Gastroesophageal sphincter (tissue), 3 donors: ENCODE results near the gene PCSK1N.

Source experiments
- CTCF ChIP-seq, 4 experiments: fragments of 200-600 bp in 2 of 4; fragments of 450-650 bp in 2 of 4; sonication (generic) in 1 of 4; IDR thresholded peaks; one replicate each; pipeline ENCODE4 v1.5.1; 2017 to 2019; ENCODE audit warnings: antibody characterized with exemption in 4 of 4, mild to moderate bottlenecking in 2 of 4, moderate library complexity in 2 of 4
- EP300 ChIP-seq: sonication (generic); formaldehyde crosslinking; IDR thresholded peaks from one replicate; pipeline ENCODE4 v1.6.1; 2017; ENCODE audit warnings: antibody characterized with exemption, mild to moderate bottlenecking
- POLR2AphosphoS5 ChIP-seq: sonication (generic); formaldehyde crosslinking; IDR thresholded peaks from one replicate; pipeline ENCODE4 v1.6.1; 2017; ENCODE audit warnings: antibody characterized with exemption

GRCh38 chrX:48833542-48834138, 1.8 kb downstream of the PCSK1N start:
- TF ChIP-seq CTCF (IDR thresholded peaks at IDR 0.05), result no peak
- TF ChIP-seq EP300, result no peak
- TF ChIP-seq POLR2AphosphoS5, result no peak
